Islet of Langerhans (tissue), 1 donor: ENCODE data around the gene FCRLA.
"Not testable (repeated sequence)": the region's sequence is repeated elsewhere in the genome, so short reads cannot be mapped to it uniquely, and the experiment has no call there.

Experiments
- FAIRE-seq: peaks from one replicate; lab custom pipeline; 2011; peaks lifted over from hg19 to GRCh38; lab: Jason Lieb, UNC

The FCRLA gene, protein sequence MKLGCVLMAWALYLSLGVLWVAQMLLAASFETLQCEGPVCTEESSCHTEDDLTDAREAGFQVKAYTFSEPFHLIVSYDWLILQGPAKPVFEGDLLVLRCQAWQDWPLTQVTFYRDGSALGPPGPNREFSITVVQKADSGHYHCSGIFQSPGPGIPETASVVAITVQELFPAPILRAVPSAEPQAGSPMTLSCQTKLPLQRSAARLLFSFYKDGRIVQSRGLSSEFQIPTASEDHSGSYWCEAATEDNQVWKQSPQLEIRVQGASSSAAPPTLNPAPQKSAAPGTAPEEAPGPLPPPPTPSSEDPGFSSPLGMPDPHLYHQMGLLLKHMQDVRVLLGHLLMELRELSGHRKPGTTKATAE

DNA sequence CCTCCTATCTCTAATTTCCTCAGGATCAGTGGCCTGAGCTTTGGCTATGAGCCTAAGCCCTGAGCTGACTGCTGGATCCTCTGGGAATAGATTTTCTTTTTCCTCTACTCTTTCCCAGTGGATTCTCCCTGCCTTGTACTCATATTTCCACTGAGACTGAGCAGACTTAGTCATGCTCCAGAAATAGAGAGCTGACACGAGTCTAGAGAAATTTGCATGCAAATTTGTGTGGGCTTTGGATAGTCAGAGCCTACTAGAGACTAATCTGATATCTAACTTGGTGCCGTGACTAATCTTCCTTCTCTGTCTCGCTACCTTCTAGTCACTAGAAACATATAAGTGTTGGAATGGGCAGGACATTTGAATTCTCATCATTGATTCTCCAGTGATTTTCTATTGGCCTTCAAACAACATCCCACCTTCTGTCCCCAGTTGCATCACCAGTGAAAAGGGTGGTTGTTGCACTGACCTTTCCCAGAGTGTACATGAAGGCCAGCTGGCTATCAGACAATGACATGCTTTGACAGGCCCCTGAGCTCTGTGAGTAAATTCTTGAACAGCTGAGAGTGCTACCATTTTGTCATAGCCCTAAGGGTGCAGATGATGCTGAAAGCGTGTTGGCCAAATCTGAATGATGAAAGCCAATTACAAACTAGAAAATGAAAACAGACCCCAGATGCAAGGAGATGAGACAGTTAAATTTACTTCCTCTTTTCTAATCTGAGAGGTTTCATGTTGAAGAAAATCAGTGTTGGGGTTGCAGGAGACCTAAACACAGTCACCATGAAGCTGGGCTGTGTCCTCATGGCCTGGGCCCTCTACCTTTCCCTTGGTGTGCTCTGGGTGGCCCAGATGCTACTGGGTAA is at the start of gene FCRLA:
Gene FCRLA (plus strand): TSS at position 748 of the 866 bp plus-strand sequence. CDS start 36 bp downstream, at position 784.
- FAIRE-seq = no peak

DNA sequence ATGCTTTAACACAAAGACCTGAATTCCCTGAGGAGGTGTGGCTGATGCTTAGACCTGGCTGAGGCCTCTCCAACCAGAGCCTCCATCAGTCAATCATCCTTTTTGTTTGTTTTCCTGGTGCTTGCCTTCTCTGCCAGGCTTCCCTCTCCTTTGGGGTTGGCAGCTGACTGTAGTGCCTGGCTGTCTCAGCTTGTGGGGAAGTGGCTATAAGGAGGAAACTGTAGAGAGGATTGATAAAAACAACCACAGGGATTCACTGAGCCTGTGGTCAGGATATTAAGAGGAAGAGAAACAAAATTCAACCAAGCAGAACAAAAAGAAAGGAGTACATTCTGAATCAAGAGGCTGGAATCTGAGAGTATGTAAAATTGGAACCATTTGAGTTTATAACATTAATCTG is 48.5 kb upstream of the FCRLA start:
- not testable (repeated sequence) for FAIRE-seq

- FAIRE-seq = not testable (repeated sequence)
Measured at GRCh38 chr1:161661660-161662311, 45.2 kb upstream of the FCRLA start.

GRCh38 chr1:161662684-161663339 is 44.2 kb upstream of the FCRLA start, which contains the start of gene FCGR2B:
Gene FCGR2B (plus strand): TSS chr1:161663143. CDS start chr1:161663242, 99 bp downstream.
- FAIRE-seq = not testable (repeated sequence)

GRCh38 chr1:161663569-161663968 is 43.5 kb upstream of the FCRLA start:
- not testable (repeated sequence) for FAIRE-seq

DNA sequence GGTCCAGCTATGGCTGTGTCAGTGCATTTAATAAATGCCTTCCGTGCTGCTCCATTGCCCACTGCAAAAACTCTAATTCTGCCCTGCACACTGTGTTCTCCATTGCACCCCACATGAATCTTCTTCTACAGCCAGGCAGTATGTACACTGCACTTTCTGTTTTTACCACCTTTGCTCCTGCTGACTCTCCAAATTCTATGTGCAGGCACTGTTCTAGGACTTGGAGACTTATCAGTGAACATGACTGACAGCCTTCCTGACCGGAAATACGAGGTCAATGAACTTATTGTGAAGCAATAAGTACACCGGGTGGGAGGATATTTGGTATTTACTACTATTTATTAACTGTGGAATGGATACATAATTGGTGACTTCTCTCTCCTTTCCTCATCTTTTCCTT is 42.3 kb upstream of the FCRLA start:
- not testable (repeated sequence) for FAIRE-seq

GRCh38 chr1:161671045-161672020 is 35.7 kb upstream of the FCRLA start:
- not testable (repeated sequence) for FAIRE-seq

DNA sequence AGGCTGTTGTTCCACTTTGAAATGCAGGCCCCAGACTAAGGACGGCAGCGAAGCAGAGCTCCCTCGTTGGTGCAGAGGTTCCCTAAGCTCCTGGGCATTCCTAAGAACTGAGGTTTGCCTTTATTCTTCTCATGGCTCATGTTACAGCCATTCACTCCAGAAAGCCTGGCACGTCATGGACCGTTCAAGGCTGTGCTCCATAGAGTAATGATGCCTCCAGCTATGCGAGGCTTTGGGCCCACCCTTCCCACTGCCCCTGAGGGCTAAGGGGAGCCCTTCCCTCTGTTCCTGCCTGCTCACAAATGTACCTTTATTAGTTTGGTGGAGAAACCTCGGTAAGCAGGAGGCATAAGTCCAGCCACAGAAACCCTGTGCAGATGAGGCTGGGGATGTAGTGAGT is 33.6 kb upstream of the FCRLA start:
- FAIRE-seq = not testable (repeated sequence)

- FAIRE-seq = not testable (repeated sequence)
Measured at GRCh38 chr1:161674447-161674846, 32.6 kb upstream of the FCRLA start.

DNA sequence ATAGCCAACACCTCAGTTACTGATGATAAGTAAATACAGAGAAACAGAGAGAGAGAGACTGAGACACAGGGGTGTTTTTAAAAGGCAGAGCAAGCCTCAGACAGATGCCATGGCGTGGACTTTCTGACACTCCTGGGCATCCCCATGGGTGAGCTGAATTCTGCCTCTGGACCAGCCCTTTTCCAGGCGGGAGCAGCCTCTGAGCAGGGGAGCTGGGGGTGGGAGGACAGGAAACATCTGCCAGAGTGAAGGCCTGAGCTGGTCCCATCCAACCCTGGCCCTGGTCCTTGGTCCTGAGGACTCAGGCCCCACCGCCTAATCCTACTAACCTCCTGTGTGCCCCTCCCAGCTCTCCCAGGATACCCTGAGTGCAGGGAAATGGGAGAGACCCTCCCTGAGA is 32.1 kb upstream of the FCRLA start:
- FAIRE-seq = not testable (repeated sequence)

- no peak for FAIRE-seq
Measured at GRCh38 chr1:161676441-161676840, 30.6 kb upstream of the FCRLA start.

- no peak for FAIRE-seq
Measured at GRCh38 chr1:161676958-161677689, 29.9 kb upstream of the FCRLA start.

DNA sequence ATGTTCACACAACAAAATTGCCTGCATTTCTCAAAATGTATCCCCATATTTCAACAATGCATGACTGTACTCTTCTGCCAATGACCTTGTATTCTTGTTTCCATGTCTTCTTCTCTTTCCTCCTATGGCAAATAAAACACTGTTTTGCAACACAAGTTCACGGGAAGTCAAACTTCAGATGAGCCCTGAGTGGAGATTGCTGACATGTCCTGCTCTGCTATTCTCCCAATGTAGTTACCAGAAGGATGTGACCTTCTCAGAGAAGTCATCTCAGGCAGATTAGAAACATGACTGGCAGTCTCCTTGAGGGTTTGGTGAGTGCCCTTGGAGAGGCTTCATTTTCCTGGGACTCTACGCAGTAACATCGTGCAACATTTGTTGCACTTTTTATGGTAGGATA is 28.5 kb upstream of the FCRLA start:
- no peak for FAIRE-seq

DNA sequence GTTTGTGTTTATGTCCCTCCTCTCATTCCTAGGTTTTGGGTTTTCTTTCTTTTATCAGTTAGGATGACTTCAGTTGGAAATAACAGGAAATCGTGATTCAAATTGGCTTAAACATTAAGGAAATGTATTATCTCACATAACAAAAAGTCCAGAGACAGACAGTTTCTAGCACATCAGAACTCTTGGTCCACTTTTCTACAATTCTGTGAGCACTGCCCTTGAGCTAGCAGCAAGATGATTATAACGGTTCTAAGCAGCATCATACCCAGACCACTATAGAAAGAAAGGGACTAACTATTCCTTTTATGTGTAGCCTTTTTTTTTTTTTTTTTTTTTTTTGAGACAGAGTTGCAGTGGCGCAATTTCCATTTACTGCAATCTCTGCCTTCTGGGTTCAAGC is 25.1 kb upstream of the FCRLA start:
- no peak for FAIRE-seq

DNA sequence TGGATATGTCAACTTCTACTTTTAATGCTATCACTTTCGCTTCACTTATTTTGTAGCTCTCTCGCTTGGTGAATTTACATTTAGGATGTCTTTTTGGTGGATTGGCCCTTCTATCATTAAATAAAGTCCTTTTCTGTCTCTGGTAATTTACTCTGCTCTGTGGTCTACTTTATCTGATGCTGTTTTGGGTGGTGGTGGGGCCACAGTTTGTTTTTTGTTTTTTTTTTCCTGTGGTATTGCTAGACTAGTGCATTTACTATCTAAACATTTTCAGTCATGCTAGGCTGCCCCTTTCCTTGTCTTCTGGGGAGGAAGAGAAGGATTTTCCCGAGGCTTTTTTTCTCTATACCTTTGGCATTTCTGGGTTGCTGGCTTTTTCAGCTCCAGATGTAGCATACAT is 18.1 kb upstream of the FCRLA start:
- no peak for FAIRE-seq

DNA sequence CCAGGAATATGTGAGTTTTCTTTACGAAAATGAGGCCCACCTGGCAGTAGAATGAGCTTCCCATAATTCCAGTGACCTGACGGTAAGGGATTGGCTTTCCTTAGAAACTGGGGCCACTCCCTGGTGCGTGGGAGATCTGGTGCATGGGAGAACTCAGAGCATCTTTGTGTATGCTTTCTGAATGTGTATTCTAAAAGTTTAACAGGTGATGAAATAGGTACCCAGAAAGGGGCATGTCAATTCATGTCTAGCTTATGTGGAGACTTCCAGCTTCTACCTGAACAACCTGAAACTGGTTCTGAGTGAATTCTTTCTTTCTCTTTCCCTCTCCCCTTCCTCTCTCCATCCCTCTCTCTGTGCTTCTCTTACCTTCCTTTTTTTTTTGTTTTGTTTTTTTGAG is 15.2 kb upstream of the FCRLA start:
- FAIRE-seq = no peak

GRCh38 chr1:161693020-161693712 is 13.9 kb upstream of the FCRLA start:
- not testable (repeated sequence) for FAIRE-seq

- FAIRE-seq = not testable (repeated sequence)
Measured at GRCh38 chr1:161698302-161698701, 8.7 kb upstream of the FCRLA start.

DNA sequence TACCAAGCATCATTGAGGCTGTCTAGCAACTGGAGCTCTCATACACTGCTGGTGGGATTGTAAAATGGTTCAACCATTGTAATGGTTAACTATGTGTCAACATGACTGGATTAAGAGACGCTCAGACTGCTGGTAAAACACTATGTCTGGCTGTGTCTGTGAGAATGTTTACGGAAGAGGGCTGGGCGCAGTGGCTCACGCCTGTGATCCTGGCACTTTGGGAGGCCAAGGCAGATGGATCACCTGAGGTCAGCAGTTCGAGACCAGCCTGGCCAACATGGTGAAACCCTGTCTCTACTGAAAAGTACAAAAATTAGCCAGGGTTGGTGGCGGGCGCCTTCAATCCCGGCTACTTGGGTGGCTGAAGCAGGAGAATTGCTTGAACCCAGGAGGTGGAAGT is 4.8 kb upstream of the FCRLA start:
- no peak for FAIRE-seq
